Measurements from ENCODE around the gene GRSF1. TPM values are rescaled to one million over a fixed set of nuclear protein-coding genes. Genes with fewer than 3 reads are reported as not detected.
"Not testable (repeated sequence)": the region's sequence is repeated elsewhere in the genome, so short reads cannot be mapped to it uniquely, and the experiment has no call there.

GRSF1 gene
- total RNA-seq, 2 donors from 2014 or later: 88.5 to 91.3 TPM

DNA sequence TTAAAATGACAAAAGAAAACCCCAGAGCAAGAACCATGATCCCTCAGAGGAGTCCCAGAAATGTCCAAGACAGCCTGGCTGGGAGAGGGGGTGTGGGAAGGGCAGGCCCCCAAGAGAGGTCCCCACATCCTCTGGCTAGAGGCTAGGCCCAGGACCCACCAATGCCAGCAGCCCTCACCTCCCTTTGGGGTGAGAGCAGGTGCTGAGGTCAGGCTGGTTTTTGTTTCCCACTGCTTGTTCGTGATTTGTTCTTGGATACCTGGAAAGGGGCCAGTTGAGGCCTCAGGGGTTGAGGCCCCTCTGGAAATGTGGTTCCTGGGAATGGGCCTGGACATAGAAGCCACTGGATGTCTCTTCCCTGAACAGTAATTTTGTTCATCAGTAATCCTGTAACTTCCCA is 2.3 kb upstream of the GRSF1 start:
- Mint-ChIP-seq H3K4me3 (peak overlapping the region; percentile 31), H3K4me1 (peaks cover 17% of the 10 kb centered on the region), H3K27me3 (no peaks in the 10 kb centered on the region), H3K9me3 (no peaks in the 10 kb centered on the region), H3K36me3 (ENCODE audit: low read depth) (peaks cover 19% of the 10 kb centered on the region), H3K27ac (peak overlapping the region; percentile 79)
- ATAC-seq (replicated peaks): no peak

- H3K27ac Mint-ChIP-seq: peak overlapping the region; percentile 63
- ATAC-seq (replicated peaks): no peak
- no peak overlapping the region for H3K4me3 Mint-ChIP-seq
- peaks cover 24% of the 10 kb centered on the region for H3K4me1 Mint-ChIP-seq
- peaks cover 26% of the 10 kb centered on the region for H3K36me3 Mint-ChIP-seq (ENCODE audit: low read depth)
- H3K9me3 Mint-ChIP-seq: no peaks in the 10 kb centered on the region
- no peaks in the 10 kb centered on the region for H3K27me3 Mint-ChIP-seq
These were observed 1.5 kb upstream of the GRSF1 start for GRCh38 chr4:70841211-70841610.

DNA sequence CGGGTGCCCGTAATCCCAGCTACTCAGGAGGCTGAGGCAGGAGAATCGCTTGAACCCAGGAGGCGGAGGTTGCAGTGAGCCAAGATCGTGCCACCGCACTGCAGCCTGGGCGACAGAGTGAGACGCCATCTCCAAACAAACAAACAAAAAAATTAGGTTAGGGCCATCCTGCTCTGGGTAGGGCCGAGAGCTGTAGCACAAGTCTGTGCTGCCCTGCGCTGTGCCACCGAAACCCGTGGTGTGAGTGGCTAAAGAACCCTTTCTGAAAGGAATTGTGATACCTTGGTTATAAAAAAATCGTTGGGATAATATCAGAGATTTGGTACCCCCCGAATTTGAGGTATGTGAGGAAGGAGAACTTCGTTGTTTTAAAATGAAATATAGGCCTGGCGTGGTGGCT is 941 bp upstream of the GRSF1 start:
- not testable (repeated sequence) for ATAC-seq (replicated peaks)

GRCh38 chr4:70840137-70840536 is 447 bp upstream of the GRSF1 start:
- H3K27me3 Mint-ChIP-seq, H3K9me3 Mint-ChIP-seq: not testable (repeated sequence)
- ATAC-seq (replicated peaks): peak; percentile 51
- Mint-ChIP-seq H3K4me1 (peaks cover 24% of the 10 kb centered on the region), H3K27ac (peak overlapping the region; percentile 48), H3K36me3 (ENCODE audit: low read depth) (peaks cover 37% of the 10 kb centered on the region), H3K4me3 (peak overlapping the region; percentile 96)

More for the DNA sequence above, 941 bp upstream of the GRSF1 start:
- Mint-ChIP-seq H3K36me3 (ENCODE audit: low read depth) (peaks cover 32% of the 10 kb centered on the region), H3K27ac (peak overlapping the region; percentile 48), H3K4me1 (peaks cover 24% of the 10 kb centered on the region), H3K4me3 (peak overlapping the region; percentile 96)
- not testable (repeated sequence) for H3K9me3 Mint-ChIP-seq, H3K27me3 Mint-ChIP-seq

DNA sequence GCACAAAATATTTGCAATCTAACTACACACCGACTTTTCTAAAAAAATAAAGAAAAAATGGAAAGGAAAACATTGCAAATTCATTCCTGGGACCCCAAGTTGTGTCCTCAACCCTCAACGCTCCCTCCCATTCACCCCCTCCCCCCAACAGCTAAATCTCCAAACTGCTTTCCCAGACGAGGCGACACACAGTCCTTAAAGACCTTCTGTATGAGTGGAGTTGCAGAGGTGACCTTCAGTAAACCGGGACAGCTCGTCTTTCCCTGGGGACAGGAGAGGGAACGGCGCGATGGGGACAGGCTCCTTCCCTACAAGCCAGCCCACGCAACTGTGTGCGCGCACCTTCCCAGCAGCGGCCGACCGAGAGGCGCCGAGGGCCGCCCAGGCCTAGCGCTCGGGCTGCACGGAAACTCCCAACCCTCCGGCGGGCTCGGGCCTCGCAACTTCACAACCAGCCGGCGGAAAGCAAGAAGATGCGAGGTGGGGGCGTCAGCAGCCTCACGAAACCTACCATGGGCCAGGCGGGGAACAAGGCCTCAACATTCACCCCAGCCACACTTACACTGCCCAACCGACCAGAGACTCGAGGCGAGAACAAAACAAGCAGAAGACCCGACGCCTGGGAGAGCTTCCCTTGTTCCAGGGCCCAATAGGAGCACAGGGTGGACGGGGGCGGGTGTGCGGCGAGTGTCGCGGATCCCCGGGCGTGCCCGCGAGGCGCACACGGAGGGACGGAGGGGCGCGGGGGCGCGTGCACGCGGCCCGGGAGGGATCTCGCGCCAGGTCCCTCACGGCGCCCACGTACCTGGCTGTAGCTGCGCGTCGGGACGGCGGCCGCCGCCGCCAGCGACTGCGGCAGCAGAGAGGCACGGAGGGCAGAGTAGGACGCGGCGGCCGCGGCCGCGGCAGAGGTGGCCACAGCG is 763 bp downstream of the GRSF1 start:
- peaks cover 19% of the 10 kb centered on the region for H3K4me1 Mint-ChIP-seq
- no peaks in the 10 kb centered on the region for H3K27me3 Mint-ChIP-seq
- H3K4me3 Mint-ChIP-seq: peak overlapping the region; percentile 96
- peak overlapping the region; percentile 98 for H3K27ac Mint-ChIP-seq
- H3K36me3 Mint-ChIP-seq (ENCODE audit: low read depth): peaks cover 49% of the 10 kb centered on the region
- ATAC-seq (replicated peaks): peak; percentile 42
- no peaks in the 10 kb centered on the region for H3K9me3 Mint-ChIP-seq

DNA sequence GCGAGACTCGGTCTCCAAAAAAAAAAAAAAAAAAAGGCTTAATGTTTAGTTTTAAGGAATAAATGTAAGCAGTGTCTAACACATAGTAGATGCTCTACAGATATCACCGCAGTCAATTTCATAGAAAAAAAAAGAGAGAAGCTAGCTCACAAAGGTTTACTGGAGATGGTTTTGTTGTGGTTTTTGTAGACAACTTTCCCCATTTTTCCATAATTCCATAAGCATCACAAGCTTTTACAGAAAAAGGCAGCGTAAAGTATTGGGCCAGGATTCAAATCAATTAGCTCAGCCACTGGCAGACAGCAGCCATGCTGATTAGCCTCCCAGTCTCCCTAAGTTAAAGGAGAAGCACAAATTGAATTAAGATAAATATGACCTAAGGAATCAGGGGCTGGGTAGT is 1.5 kb downstream of the GRSF1 start:
- Mint-ChIP-seq H3K27ac (peak overlapping the region; percentile 98), H3K9me3 (no peaks in the 10 kb centered on the region), H3K27me3 (no peaks in the 10 kb centered on the region), H3K4me1 (peaks cover 20% of the 10 kb centered on the region), H3K4me3 (peak overlapping the region; percentile 96), H3K36me3 (ENCODE audit: low read depth) (peaks cover 56% of the 10 kb centered on the region)
- no peak for ATAC-seq (replicated peaks)

DNA sequence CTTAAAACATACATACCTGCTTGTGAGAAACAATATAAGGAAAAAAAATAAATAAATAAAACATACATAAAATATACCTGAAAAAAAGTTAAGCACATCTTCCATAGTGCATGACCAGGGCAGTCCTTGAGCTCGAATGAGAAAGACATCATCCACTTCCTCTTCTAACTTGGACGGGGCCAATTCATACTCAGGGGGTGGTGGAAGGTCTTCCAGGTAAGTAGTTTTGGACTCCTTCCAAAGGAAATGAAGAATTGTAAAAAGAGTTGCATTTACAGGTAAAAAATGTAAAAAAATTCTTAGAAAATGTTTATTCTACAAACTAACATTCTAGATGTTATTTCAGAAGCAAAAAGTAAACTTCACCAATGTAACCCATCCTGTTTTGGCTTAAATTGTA is 3.6 kb downstream of the GRSF1 start:
- peak overlapping the region; percentile 74 for H3K27ac Mint-ChIP-seq
- no peaks in the 10 kb centered on the region for H3K27me3 Mint-ChIP-seq
- H3K4me1 Mint-ChIP-seq: peaks cover 13% of the 10 kb centered on the region
- no peaks in the 10 kb centered on the region for H3K9me3 Mint-ChIP-seq
- H3K36me3 Mint-ChIP-seq (ENCODE audit: low read depth): peaks cover 77% of the 10 kb centered on the region
- no peak for ATAC-seq (replicated peaks)
- H3K4me3 Mint-ChIP-seq: peak overlapping the region; percentile 96

GRCh38 chr4:70833675-70834074 is 6.0 kb downstream of the GRSF1 start:
- no peak overlapping the region for H3K27ac Mint-ChIP-seq
- H3K4me3 Mint-ChIP-seq: no peak overlapping the region
- H3K36me3 Mint-ChIP-seq (ENCODE audit: low read depth): peaks cover 96% of the 10 kb centered on the region
- H3K4me1 Mint-ChIP-seq: peaks cover 13% of the 10 kb centered on the region
- no peak for ATAC-seq (replicated peaks)
- H3K9me3 Mint-ChIP-seq: no peaks in the 10 kb centered on the region
- no peaks in the 10 kb centered on the region for H3K27me3 Mint-ChIP-seq

- ATAC-seq (replicated peaks): peak; percentile 39
- H3K4me1 Mint-ChIP-seq: peaks cover 5% of the 10 kb centered on the region
- no peak overlapping the region for H3K4me3 Mint-ChIP-seq
- H3K36me3 Mint-ChIP-seq (ENCODE audit: low read depth): peaks cover 100% of the 10 kb centered on the region
- no peaks in the 10 kb centered on the region for H3K9me3 Mint-ChIP-seq
- no peak overlapping the region for H3K27ac Mint-ChIP-seq
- no peaks in the 10 kb centered on the region for H3K27me3 Mint-ChIP-seq
These were observed 8.4 kb downstream of the GRSF1 start for GRCh38 chr4:70831293-70831692.

DNA sequence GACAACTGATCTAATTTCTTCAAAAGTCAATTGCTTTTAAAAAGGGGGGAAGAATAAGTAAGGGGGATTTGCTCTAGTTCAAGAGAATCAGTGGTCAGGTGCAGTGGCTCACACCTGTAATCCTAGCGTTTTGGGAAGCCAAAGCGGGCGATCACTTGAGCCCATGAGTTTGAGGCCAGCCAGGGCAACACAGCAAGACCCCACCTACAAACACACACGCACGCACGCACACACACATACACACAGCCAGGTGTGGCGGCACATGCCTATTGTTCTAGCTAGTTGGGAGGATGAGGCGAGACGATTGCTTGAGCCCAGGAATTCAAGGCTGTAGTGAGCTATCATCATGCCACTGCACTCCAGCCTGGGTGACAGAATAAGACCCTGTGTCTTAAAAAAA is 9.6 kb downstream of the GRSF1 start:
- no peak for ATAC-seq (replicated peaks)
- no peak overlapping the region for H3K4me3 Mint-ChIP-seq
- H3K27me3 Mint-ChIP-seq: no peaks in the 10 kb centered on the region
- H3K9me3 Mint-ChIP-seq: no peaks in the 10 kb centered on the region
- peaks cover 5% of the 10 kb centered on the region for H3K4me1 Mint-ChIP-seq
- peaks cover 100% of the 10 kb centered on the region for H3K36me3 Mint-ChIP-seq (ENCODE audit: low read depth)
- H3K27ac Mint-ChIP-seq: no peak overlapping the region

GRCh38 chr4:70829492-70829891 is 10.2 kb downstream of the GRSF1 start:
- no peak overlapping the region for H3K27ac Mint-ChIP-seq
- peaks cover 5% of the 10 kb centered on the region for H3K4me1 Mint-ChIP-seq
- H3K27me3 Mint-ChIP-seq: no peaks in the 10 kb centered on the region

DNA sequence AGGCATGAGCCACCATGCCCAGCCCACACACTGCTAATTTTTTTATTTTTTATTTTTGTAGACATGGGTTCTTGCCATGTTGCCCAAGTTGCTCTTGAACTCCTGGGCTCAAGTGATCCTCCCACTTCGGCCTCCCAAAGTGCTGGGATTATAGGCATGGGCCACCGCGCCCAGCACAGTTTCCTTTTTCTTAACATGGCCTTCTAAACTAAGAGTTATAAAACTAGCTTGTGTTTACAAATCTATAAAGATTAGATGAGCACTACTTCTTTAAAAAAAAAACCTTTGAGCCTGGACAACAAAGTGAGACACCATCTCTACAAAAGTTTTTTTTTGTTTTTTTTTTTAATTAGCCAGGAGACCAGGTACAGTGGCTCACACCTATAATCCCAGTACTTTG is 10.7 kb downstream of the GRSF1 start:
- ATAC-seq (replicated peaks): no peak
- Mint-ChIP-seq H3K4me3 (no peak overlapping the region), H3K9me3 (no peaks in the 10 kb centered on the region), H3K4me1 (peaks cover 5% of the 10 kb centered on the region), H3K36me3 (ENCODE audit: low read depth) (peaks cover 100% of the 10 kb centered on the region), H3K27me3 (no peaks in the 10 kb centered on the region), H3K27ac (no peak overlapping the region)

More at GRCh38 chr4:70829492-70829891, 10.2 kb downstream of the GRSF1 start:
- no peak for ATAC-seq (replicated peaks)
- H3K9me3 Mint-ChIP-seq: no peaks in the 10 kb centered on the region
- no peak overlapping the region for H3K4me3 Mint-ChIP-seq
- H3K36me3 Mint-ChIP-seq (ENCODE audit: low read depth): peaks cover 100% of the 10 kb centered on the region

DNA sequence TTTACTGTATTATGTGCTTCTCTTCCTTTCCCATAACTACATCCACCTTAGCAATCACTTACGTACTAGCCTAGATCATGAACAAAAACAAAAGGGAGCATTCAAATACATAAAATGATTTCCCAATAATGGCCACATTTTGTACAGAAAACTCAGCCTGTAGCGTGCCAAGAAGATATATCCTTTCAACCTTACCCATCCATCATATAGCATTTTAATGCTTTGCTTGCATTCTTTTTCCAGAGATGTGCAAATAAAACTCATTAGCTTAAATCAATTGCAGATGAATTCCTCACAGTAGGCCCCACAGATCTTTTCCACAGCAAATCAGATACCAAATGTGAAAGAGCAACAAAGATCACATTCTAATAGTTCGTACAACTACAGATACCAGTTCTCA is 20.8 kb downstream of the GRSF1 start:
- no peak overlapping the region for H3K4me3 Mint-ChIP-seq
- H3K9me3 Mint-ChIP-seq: no peaks in the 10 kb centered on the region
- peaks cover 62% of the 10 kb centered on the region for H3K36me3 Mint-ChIP-seq (ENCODE audit: low read depth)
- no peak overlapping the region for H3K27ac Mint-ChIP-seq
- no peak for ATAC-seq (replicated peaks)
- no peaks in the 10 kb centered on the region for H3K27me3 Mint-ChIP-seq
- peaks cover 16% of the 10 kb centered on the region for H3K4me1 Mint-ChIP-seq

GRCh38 chr4:70818173-70818855 is 21.4 kb downstream of the GRSF1 start:
- peaks cover 56% of the 10 kb centered on the region for H3K36me3 Mint-ChIP-seq (ENCODE audit: low read depth)
- no peaks in the 10 kb centered on the region for H3K9me3 Mint-ChIP-seq
- ATAC-seq (replicated peaks): peak; percentile 70
- no peak overlapping the region for H3K4me3 Mint-ChIP-seq
- H3K27me3 Mint-ChIP-seq: no peaks in the 10 kb centered on the region
- H3K4me1 Mint-ChIP-seq: peaks cover 16% of the 10 kb centered on the region
- H3K27ac Mint-ChIP-seq: no peak overlapping the region

DNA sequence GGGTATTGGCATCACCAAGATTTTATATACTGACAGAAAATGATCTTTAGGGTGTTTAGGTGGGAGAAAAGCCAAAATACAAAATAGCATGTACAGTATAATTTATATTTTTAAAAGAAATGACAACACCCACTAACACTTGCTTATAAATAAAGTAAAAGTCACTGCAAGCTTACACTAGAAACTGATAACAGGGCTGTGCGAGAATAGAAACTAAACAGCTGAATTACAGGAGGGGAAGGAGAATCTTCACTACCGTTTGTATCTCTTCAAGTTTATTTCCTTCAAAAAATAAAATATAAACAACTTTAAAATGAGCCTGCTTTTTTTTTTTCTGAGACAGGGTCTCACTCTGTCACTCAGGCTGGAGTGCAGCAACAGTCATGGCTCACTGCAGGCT is 22.8 kb downstream of the GRSF1 start:
- peaks cover 16% of the 10 kb centered on the region for H3K4me1 Mint-ChIP-seq
- peaks cover 42% of the 10 kb centered on the region for H3K36me3 Mint-ChIP-seq (ENCODE audit: low read depth)
- H3K9me3 Mint-ChIP-seq: no peaks in the 10 kb centered on the region
- no peaks in the 10 kb centered on the region for H3K27me3 Mint-ChIP-seq
- H3K27ac Mint-ChIP-seq: no peak overlapping the region
- ATAC-seq (replicated peaks): no peak
- H3K4me3 Mint-ChIP-seq: no peak overlapping the region

Measured in activated T-helper 17 cell treated with anti-CD3 and anti-CD28 coated beads, Interleukin-2, amount 50 U/mL, for 72 hours (primary cell).